ENCODE data around the gene NIFK. TPM values are rescaled to one million over a fixed set of nuclear protein-coding genes. Genes with fewer than 3 reads are reported as not detected.

The NIFK gene
- total and polyA plus RNA-seq, 2 donors (not counting 1 experiment from before 2014, with no cell fraction given) = 9.2 to 56.3 TPM

GRCh38 chr2:121746071-121746578, 9.4 kb upstream of the NIFK start:
- Histone ChIP-seq H3K9ac (ENCODE audit: low read length) (no peak overlapping the region), H2AFZ (ENCODE audit: insufficient read depth, low read depth, low read length, poor library complexity, severe bottlenecking) (no peak overlapping the region), H3K27ac (ENCODE audit: low read length in 2 of 2) (no peak overlapping the region), H3K36me3 (replicated peaks in 1 of 2; ENCODE audit: control extremely low read depth in 1 of 2, control insufficient read depth in 1 of 2, extremely low read depth in 1 of 2, insufficient read depth in 2 of 2, low read length in 1 of 2) (no peaks in the 10 kb centered on the region), H3K4me2 (replicated peaks; ENCODE audit: low read depth, low read length, poor library complexity, severe bottlenecking) (no peak overlapping the region), H3K27me3 (replicated peaks in 1 of 4; ENCODE audit: control extremely low read depth in 1 of 4, control insufficient read depth in 3 of 4, insufficient read depth in 4 of 4, low read length in 3 of 4) (no peaks in the 10 kb centered on the region), H3K4me1 (ENCODE audit: control insufficient read depth in 2 of 2, insufficient read depth in 2 of 2, low read length in 2 of 2) (no peaks in the 10 kb centered on the region), H3K4me3 (ENCODE audit: control extremely low read depth in 1 of 5, extremely low read depth in 1 of 5, insufficient read depth in 1 of 5, low read depth in 2 of 5, low read length in 4 of 5) (no peak overlapping the region), H3K9me3 (ENCODE audit: control extremely low read depth in 1 of 3, control insufficient read depth in 2 of 3, insufficient read depth in 1 of 3, low read length in 2 of 3) (no peaks in the 10 kb centered on the region), H3K79me2 (ENCODE audit: control insufficient read depth, insufficient read depth, low read length) (no peaks in the 10 kb centered on the region), H4K20me1 (ENCODE audit: control insufficient read depth, insufficient read depth, low read length, poor library complexity, severe bottlenecking) (no peaks in the 10 kb centered on the region)
- Mint-ChIP-seq H3K9me3 (ENCODE audit: insufficient read depth) (no peaks in the 10 kb centered on the region), H3K27ac (no peak overlapping the region), H3K4me1 (no peaks in the 10 kb centered on the region), H3K4me3 (no peak overlapping the region), H3K27me3 (no peaks in the 10 kb centered on the region)
- POLR2A ChIA-PET = interaction anchor here (0.5 kb wide), 1 partner anchor 9 kb away, joined by 3 read pairs; the partner anchor contains the start of gene NIFK
- DNase-seq = no peak
- intact Hi-C loops (cut with micrococcal nuclease) = loop anchor here (10.0 kb wide), 1 partner anchor 341 kb away; no protein-coding TSS in a partner anchor
- TF ChIP-seq EZH2 (IDR thresholded peaks at IDR 0.05; ENCODE audit: borderline replicate concordance, insufficient read depth, low read depth, low read length, poor library complexity, severe bottlenecking) = no peak
- TF ChIP-seq, protein P1, sequence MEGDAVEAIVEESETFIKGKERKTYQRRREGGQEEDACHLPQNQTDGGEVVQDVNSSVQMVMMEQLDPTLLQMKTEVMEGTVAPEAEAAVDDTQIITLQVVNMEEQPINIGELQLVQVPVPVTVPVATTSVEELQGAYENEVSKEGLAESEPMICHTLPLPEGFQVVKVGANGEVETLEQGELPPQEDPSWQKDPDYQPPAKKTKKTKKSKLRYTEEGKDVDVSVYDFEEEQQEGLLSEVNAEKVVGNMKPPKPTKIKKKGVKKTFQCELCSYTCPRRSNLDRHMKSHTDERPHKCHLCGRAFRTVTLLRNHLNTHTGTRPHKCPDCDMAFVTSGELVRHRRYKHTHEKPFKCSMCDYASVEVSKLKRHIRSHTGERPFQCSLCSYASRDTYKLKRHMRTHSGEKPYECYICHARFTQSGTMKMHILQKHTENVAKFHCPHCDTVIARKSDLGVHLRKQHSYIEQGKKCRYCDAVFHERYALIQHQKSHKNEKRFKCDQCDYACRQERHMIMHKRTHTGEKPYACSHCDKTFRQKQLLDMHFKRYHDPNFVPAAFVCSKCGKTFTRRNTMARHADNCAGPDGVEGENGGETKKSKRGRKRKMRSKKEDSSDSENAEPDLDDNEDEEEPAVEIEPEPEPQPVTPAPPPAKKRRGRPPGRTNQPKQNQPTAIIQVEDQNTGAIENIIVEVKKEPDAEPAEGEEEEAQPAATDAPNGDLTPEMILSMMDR (IDR thresholded peaks at IDR 0.05) = no peak
- ATAC-seq (ENCODE audit: low read depth) = no peak
- WGBS (ENCODE audit: insufficient coverage) = no CpG with 5 or more reads among the region's 6 CpGs
- CTCF ChIA-PET = no interaction called here

DNA sequence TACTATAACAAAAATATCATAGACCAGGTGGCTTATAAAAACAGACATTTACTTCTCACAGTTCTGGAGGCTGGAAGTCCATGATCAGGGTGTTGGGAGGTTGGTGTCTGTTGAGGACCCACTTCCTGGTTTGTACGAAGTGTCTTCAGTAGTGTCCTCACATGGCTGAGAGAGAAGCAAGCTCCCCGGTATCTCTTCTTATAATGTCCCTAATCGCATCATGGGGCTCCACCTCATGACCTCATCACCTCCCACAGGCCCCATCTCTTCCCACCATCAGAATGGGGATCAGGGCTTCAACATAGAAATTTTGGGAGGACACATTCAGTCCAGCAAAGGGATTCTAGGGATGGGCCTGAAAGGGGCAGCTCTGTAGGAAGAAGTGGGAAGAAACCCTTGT, 4.8 kb upstream of the NIFK start:
- no CpG with 5 or more reads among the region's 3 CpGs for WGBS (ENCODE audit: insufficient coverage)
- POLR2A ChIA-PET = no interaction called here
- no peaks in the 10 kb centered on the region for H3K27me3 ChIP-seq (replicated peaks in 1 of 4; ENCODE audit: control extremely low read depth in 1 of 4, control insufficient read depth in 3 of 4, insufficient read depth in 4 of 4, low read length in 3 of 4)
- peaks cover 3 to 8% of the 10 kb centered on the region in 2 donors for H3K4me1 ChIP-seq (ENCODE audit: control insufficient read depth in 2 of 2, insufficient read depth in 2 of 2, low read length in 2 of 2)
- CTCF ChIA-PET = no interaction called here
- no peak overlapping the region for H3K4me3 ChIP-seq (ENCODE audit: control extremely low read depth in 1 of 5, extremely low read depth in 1 of 5, insufficient read depth in 1 of 5, low read depth in 2 of 5, low read length in 4 of 5)
- TF ChIP-seq, protein P1 (IDR thresholded peaks at IDR 0.05) = no peak
- no peak for TF ChIP-seq EZH2 (IDR thresholded peaks at IDR 0.05; ENCODE audit: borderline replicate concordance, insufficient read depth, low read depth, low read length, poor library complexity, severe bottlenecking)
- peaks cover 6% of the 10 kb centered on the region for H3K79me2 ChIP-seq (ENCODE audit: control insufficient read depth, insufficient read depth, low read length)
- H3K36me3 ChIP-seq (replicated peaks in 1 of 2; ENCODE audit: control extremely low read depth in 1 of 2, control insufficient read depth in 1 of 2, extremely low read depth in 1 of 2, insufficient read depth in 2 of 2, low read length in 1 of 2) = no peaks in the 10 kb centered on the region
- no peak overlapping the region for H3K27ac Mint-ChIP-seq
- H3K4me1 Mint-ChIP-seq = peaks cover 5% of the 10 kb centered on the region
- intact Hi-C loops (cut with micrococcal nuclease) = loop anchor here (10.0 kb wide), 1 partner anchor 337 kb away; no protein-coding TSS in a partner anchor
- H3K27ac ChIP-seq (ENCODE audit: low read length in 2 of 2) = no peak overlapping the region
- no peak overlapping the region for H2AFZ ChIP-seq (ENCODE audit: insufficient read depth, low read depth, low read length, poor library complexity, severe bottlenecking)
- ATAC-seq (ENCODE audit: low read depth) (no peak), DNase-seq (no peak)
- H4K20me1 ChIP-seq (ENCODE audit: control insufficient read depth, insufficient read depth, low read length, poor library complexity, severe bottlenecking) = no peaks in the 10 kb centered on the region
- H3K9me3 ChIP-seq (ENCODE audit: control extremely low read depth in 1 of 3, control insufficient read depth in 2 of 3, insufficient read depth in 1 of 3, low read length in 2 of 3) = peaks cover 0 to 3% (median 0%) of the 10 kb centered on the region in 3 donors
- no peaks in the 10 kb centered on the region for H3K9me3 Mint-ChIP-seq (ENCODE audit: insufficient read depth)
- H3K9ac ChIP-seq (ENCODE audit: low read length) = no peak overlapping the region
- H3K4me2 ChIP-seq (replicated peaks; ENCODE audit: low read depth, low read length, poor library complexity, severe bottlenecking) = no peak overlapping the region
- H3K4me3 Mint-ChIP-seq = no peak overlapping the region
- no peaks in the 10 kb centered on the region for H3K27me3 Mint-ChIP-seq
